ENCODE data around the gene TICRR. TPM values are rescaled to one million over a fixed set of nuclear protein-coding genes. Genes with fewer than 3 reads are reported as not detected.
A peak's percentile ranks its signal among the peaks of the same experiment; 100 is the strongest.
"Not testable (repeated sequence)": the region's sequence is repeated elsewhere in the genome, so short reads cannot be mapped to it uniquely, and the experiment has no call there.

The TICRR gene, protein sequence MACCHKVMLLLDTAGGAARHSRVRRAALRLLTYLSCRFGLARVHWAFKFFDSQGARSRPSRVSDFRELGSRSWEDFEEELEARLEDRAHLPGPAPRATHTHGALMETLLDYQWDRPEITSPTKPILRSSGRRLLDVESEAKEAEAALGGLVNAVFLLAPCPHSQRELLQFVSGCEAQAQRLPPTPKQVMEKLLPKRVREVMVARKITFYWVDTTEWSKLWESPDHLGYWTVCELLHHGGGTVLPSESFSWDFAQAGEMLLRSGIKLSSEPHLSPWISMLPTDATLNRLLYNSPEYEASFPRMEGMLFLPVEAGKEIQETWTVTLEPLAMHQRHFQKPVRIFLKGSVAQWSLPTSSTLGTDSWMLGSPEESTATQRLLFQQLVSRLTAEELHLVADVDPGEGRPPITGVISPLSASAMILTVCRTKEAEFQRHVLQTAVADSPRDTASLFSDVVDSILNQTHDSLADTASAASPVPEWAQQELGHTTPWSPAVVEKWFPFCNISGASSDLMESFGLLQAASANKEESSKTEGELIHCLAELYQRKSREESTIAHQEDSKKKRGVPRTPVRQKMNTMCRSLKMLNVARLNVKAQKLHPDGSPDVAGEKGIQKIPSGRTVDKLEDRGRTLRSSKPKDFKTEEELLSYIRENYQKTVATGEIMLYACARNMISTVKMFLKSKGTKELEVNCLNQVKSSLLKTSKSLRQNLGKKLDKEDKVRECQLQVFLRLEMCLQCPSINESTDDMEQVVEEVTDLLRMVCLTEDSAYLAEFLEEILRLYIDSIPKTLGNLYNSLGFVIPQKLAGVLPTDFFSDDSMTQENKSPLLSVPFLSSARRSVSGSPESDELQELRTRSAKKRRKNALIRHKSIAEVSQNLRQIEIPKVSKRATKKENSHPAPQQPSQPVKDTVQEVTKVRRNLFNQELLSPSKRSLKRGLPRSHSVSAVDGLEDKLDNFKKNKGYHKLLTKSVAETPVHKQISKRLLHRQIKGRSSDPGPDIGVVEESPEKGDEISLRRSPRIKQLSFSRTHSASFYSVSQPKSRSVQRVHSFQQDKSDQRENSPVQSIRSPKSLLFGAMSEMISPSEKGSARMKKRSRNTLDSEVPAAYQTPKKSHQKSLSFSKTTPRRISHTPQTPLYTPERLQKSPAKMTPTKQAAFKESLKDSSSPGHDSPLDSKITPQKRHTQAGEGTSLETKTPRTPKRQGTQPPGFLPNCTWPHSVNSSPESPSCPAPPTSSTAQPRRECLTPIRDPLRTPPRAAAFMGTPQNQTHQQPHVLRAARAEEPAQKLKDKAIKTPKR (N-terminal part only)
- 3.3 and 4.0 TPM in 2 replicates for total RNA-seq (2014; rRNA removed; shearing (Covaris generic); ENCODE audit: low replicate concordance)

GRCh38 chr15:89575146-89575655 is at the start of gene TICRR:
TICRR (plus strand) TSS chr15:89575469; CDS start chr15:89575587, 118 bp downstream.
- Histone ChIP-seq H3K36me3 (peaks cover 35% of the 10 kb centered on the region), H3K9me3 (no peaks in the 10 kb centered on the region), H3K4me3 (peak within 1 kb of the TSS; percentile 79), H3K27me3 (no peaks in the 10 kb centered on the region; the same call in 1 of the 2 replicates)
- DNase-seq: peak; percentile 98

- no peak for DNase-seq
- no peak overlapping the region for H3K4me3 ChIP-seq
- H3K9me3 ChIP-seq: peaks cover 1% of the 10 kb centered on the region
- H3K36me3 ChIP-seq: no peaks in the 10 kb centered on the region
- peaks cover 4% of the 10 kb centered on the region; the same call in 1 of the 2 replicates for H3K27me3 ChIP-seq
These were observed 49.1 kb upstream of the TICRR start for GRCh38 chr15:89526181-89526580.

DNA sequence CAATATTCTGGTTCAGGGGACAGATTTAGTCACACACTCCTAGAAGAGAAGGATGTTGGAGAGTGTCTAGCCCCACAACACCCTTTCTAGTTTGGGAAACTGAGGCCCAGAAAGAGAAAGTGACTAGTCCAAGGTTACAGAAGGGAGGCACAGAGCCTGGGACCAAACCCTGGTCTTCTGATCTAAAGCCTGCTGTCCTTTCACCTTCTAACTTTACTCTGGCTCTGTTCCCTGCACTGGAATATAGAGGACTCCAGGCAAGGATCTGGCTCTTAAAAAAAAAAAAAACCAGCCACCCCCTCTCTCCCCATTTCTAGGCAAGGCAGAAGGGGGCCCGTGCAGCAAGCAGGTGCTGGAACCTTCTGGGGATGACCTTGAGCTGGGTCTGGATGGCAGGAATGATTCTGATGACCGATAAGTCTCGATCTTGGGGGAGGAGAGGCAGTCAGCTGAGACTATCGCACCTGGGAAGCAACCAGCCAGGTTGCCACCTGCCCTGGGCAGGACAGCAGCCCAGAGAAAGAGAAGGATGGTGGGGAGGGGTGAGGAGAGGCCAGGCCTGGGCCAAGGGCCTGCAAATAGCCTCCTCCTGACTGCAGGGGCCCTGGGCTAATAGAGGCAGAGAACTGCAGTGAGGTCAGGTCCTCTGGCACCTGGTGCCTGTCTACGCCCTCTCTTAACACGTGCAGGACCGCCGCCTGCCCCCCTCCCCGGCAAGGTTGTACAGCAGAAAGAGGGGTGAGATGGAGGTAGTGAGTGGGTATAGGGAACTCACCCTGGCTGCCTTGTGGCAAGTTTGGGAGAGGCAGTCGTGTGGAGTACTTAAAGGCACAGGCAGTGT is 48.4 kb upstream of the TICRR start:
- no peak overlapping the region for H3K4me3 ChIP-seq
- H3K27me3 ChIP-seq: peaks cover 4% of the 10 kb centered on the region; the same call in 1 of the 2 replicates
- no peaks in the 10 kb centered on the region for H3K36me3 ChIP-seq

GRCh38 chr15:89528757-89529352 is 46.4 kb upstream of the TICRR start:
- H3K36me3 ChIP-seq: no peaks in the 10 kb centered on the region
- DNase-seq: no peak

More for the DNA sequence above, 48.4 kb upstream of the TICRR start:
- DNase-seq: no peak
- no peaks in the 10 kb centered on the region for H3K9me3 ChIP-seq

DNA sequence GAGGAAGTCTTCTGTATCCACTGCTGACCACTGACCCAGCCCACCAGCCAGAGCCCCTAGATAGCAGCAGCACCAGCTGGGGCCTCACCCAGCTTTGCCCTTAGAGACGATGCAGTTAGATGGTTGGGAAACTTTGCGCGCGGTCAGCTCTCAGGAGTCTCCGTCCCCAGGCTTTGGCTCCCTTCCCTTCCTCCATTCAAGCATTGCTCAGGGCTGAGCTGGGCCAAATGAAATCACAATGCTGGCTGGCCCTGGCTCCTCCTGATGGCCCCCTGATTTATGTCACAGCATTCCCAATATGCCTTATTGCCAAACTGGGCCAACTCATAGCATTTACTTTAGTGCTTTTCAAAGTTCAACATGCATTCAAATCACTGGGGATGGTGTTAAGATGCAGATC is 44.3 kb upstream of the TICRR start:
- peaks cover 3% of the 10 kb centered on the region; the same call in 1 of the 2 replicates for H3K27me3 ChIP-seq
- no peaks in the 10 kb centered on the region for H3K36me3 ChIP-seq
- H3K9me3 ChIP-seq: no peaks in the 10 kb centered on the region
- H3K4me3 ChIP-seq: no peak overlapping the region
- DNase-seq: no peak

More at GRCh38 chr15:89528757-89529352, 46.4 kb upstream of the TICRR start:
- 0 out of 2 replicates have a peak, but pooled peaks cover 2% of the 10 kb centered on the region for H3K27me3 ChIP-seq
- no peak overlapping the region for H3K4me3 ChIP-seq
- H3K9me3 ChIP-seq: no peaks in the 10 kb centered on the region

- no peak for DNase-seq
- H3K36me3 ChIP-seq: no peaks in the 10 kb centered on the region
- H3K27me3 ChIP-seq: peaks cover 3% of the 10 kb centered on the region; the same call in 1 of the 2 replicates
- no peak overlapping the region for H3K4me3 ChIP-seq
- H3K9me3 ChIP-seq: 0 out of 2 replicates have a peak, but pooled peaks cover 2% of the 10 kb centered on the region
These were observed 43.3 kb upstream of the TICRR start for GRCh38 chr15:89531796-89532537.

DNA sequence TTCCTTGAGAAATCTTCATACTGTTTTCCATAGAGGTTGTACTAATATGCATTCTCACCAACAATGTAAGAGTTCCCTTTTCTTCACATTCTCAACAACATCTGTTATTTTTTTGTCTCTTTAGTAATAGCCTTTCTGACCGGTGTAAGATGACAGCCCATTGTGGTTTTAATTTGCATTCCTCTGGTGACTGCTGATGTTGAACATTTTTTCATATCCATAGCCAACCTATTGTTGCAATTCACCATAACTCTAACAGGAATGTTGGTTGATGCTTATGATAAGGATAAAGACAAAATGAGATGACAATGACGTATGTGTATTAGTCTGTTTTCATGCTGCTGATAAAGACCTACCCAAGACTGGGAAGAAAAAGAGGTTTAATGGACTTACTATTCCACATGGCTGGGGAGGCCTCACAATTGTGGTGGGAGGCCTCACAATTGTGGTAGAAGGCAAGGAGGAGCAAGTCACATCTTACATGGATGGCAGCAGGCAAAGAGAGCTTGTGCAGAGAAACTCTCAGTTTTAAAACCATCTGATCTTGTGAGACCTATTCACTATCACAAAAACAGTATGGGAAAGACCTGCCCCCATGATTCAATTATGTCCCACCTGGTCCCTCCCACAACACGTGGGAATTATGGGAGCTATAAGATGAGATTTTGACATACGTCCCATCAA is 41.3 kb upstream of the TICRR start:
- peaks cover 11% of the 10 kb centered on the region for H3K9me3 ChIP-seq
- no peak overlapping the region for H3K4me3 ChIP-seq
- no peak for DNase-seq
- H3K27me3 ChIP-seq: peaks cover 3% of the 10 kb centered on the region; the same call in 1 of the 2 replicates
- H3K36me3 ChIP-seq: no peaks in the 10 kb centered on the region

DNA sequence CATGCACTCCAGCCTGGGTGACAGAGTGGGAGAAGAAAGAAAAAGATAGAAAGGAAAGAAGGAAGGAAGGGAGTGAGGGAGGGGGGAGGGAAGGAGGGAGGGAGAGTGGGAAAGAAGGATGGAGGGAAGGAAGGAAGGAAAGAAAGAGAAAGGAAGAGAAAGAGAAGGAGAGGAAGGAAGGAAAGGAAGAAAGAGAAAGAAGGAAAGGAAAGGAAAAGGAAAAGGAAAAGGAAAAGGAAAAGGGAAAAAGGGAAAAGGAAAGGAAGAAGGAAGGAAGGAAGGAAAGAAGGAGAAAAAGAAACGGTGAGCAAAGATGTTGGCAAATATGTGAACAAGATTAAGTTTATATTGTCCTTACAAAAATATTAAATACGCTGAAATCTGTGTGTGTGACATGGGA is 36.2 kb upstream of the TICRR start:
- DNase-seq: no peak
- peaks cover 13% of the 10 kb centered on the region for H3K9me3 ChIP-seq
- H3K4me3 ChIP-seq: no peak overlapping the region
- H3K27me3 ChIP-seq: peaks cover 17% of the 10 kb centered on the region
- no peaks in the 10 kb centered on the region for H3K36me3 ChIP-seq

DNA sequence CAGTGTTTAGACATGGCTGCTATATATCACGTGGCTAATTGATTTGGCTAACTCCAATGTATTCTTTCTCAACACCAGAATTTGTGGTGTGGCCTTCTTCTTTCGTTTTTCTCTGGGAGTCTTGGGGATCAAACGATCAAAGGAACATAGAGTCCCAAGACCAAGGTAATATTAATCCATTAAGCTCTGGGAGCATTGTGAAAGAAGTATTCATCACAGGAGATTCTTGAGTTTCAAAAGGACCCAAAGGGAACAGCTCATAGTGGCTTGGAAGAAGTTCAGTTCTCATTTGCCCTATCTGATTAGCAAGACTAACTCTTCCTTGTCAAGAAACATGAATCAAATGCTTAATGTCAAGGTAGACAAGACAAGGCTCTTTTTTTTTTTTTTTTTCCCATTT is 32.9 kb upstream of the TICRR start:
- Histone ChIP-seq H3K9me3 (peaks cover 11% of the 10 kb centered on the region), H3K4me3 (no peak overlapping the region), H3K36me3 (no peaks in the 10 kb centered on the region), H3K27me3 (peaks cover 14% of the 10 kb centered on the region)
- DNase-seq: no peak

DNA sequence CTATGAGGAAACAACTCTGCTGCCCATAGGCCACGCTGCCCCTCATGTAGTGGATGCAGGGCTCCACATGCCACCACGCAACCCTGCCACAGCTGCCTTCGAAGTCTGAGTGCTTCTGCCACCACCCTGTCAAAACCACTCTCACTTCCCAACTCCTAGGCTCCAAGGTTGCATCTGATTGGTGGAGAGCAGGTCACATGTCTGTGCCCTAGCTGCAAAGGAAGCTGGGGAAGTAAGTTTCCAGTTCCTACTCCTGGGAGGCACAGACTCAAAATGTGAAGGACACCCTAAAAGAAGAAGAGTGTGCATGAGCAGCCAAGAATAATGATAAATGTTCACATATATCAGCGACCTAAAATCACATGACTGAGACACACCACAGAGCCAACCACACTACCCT is 31.9 kb upstream of the TICRR start:
- no peak overlapping the region for H3K4me3 ChIP-seq
- DNase-seq: no peak
- 0 out of 2 replicates have a peak, but pooled peaks cover 2% of the 10 kb centered on the region for H3K9me3 ChIP-seq
- no peaks in the 10 kb centered on the region for H3K36me3 ChIP-seq
- H3K27me3 ChIP-seq: peaks cover 15% of the 10 kb centered on the region

GRCh38 chr15:89549138-89549537 is 26.1 kb upstream of the TICRR start:
- not testable (repeated sequence) for H3K27me3 ChIP-seq, DNase-seq

GRCh38 chr15:89550427-89550826 is 24.8 kb upstream of the TICRR start:
- Histone ChIP-seq H3K36me3 (no peaks in the 10 kb centered on the region), H3K9me3 (no peaks in the 10 kb centered on the region), H3K27me3 (peaks cover 8% of the 10 kb centered on the region), H3K4me3 (no peak overlapping the region)
- DNase-seq: no peak

More at GRCh38 chr15:89549138-89549537, 26.1 kb upstream of the TICRR start:
- not testable (repeated sequence) for H3K4me3 ChIP-seq, H3K36me3 ChIP-seq, H3K9me3 ChIP-seq

GRCh38 chr15:89551550-89551949 is 23.7 kb upstream of the TICRR start:
- DNase-seq: no peak
- no peak overlapping the region for H3K4me3 ChIP-seq
- peaks cover 8% of the 10 kb centered on the region for H3K27me3 ChIP-seq
- no peaks in the 10 kb centered on the region for H3K36me3 ChIP-seq
- H3K9me3 ChIP-seq: no peaks in the 10 kb centered on the region

- no peak overlapping the region for H3K4me3 ChIP-seq
- no peaks in the 10 kb centered on the region for H3K36me3 ChIP-seq
- H3K9me3 ChIP-seq: no peaks in the 10 kb centered on the region
- H3K27me3 ChIP-seq: peaks cover 4% of the 10 kb centered on the region
- DNase-seq: no peak
These were observed 21.6 kb upstream of the TICRR start for GRCh38 chr15:89553632-89554031.

All from MG63 (cell line).